Body of pancreas (tissue), 4 donors: ENCODE data around the gene PIP4P1. TPM values are rescaled to one million over a fixed set of nuclear protein-coding genes. Genes with fewer than 3 reads are reported as not detected.
"Not testable (repeated sequence)": the region's sequence is repeated elsewhere in the genome, so short reads cannot be mapped to it uniquely, and the experiment has no call there.

Experiments used
- ATAC-seq: fragments of 150-250 bp; one replicate; pipeline ENCODE4 v1.9.1; 2016
- DNase-seq, 4 donors: peaks; one replicate each; pipeline ENCODE4 v3.0.0-alpha.2; 2019
- H3K27ac ChIP-seq, 4 donors: fragments of 200-600 bp; sonication (generic); 1 replicate in 3 of 4; 2 replicates in 1 of 4; pipeline versions ENCODE4 v1.5.1 to v1.6.1; 2016 to 2019; ENCODE audit warnings: mild to moderate bottlenecking in 1 of 4, mixed read lengths in 1 of 4, moderate library complexity in 1 of 4
- H3K27me3 ChIP-seq, 2 donors: fragments of 200-600 bp; sonication (generic); one replicate each; pipeline ENCODE4 v1.6.0; 2016; ENCODE audit warnings: mild to moderate bottlenecking in 1 of 2
- H3K36me3 ChIP-seq, 2 donors: fragments of 200-600 bp; sonication (generic); replicated peaks in 1 of 2; 2 replicates each; pipeline ENCODE4 v1.5.1; 2016; ENCODE audit warnings: low read depth in 2 of 2; ENCODE audit not compliant: insufficient read depth in 1 of 2
- H3K4me1 ChIP-seq: fragments of 200-600 bp; sonication (generic); one replicate; pipeline ENCODE4 v1.6.0; 2016
- H3K4me3 ChIP-seq, 2 donors: fragments of 200-600 bp; sonication (generic); 1 replicate in 1 of 2; 2 replicates in 1 of 2; pipeline ENCODE4 v1.5.1; 2016 to 2019
- H3K9me3 ChIP-seq, 3 donors: fragments of 200-600 bp; sonication (generic); 1 replicate in 2 of 3; 2 replicates in 1 of 3; pipeline ENCODE4 v1.5.1; 2016
- CTCF ChIP-seq, 7 experiments: fragments of 450-650 bp in 4 of 7; fragments of 200-600 bp in 3 of 7; sonication (generic) in 3 of 7; IDR thresholded peaks; one replicate each; pipeline ENCODE4 v1.5.1; 2016 to 2019; ENCODE audit warnings: antibody characterized with exemption in 7 of 7
- POLR2A ChIP-seq, 3 donors: fragments of 450-650 bp; IDR thresholded peaks; one replicate each; pipeline ENCODE4 v1.6.1; 2016; ENCODE audit warnings: antibody characterized with exemption in 3 of 3, mild to moderate bottlenecking in 2 of 3
- WGBS, 2 donors: methylation state at CpG; one replicate each; pipeline ENCODE4 v1.1.5; 2017; 5-methylcytosine and 5-hydroxymethylcytosine counted together
- intact Hi-C: fragments of 100-400 bp; cut with DNase I; formaldehyde crosslinking; loops from one replicate; pipeline ENCODE4 v1.15.1; 2023
- total RNA-seq, 2 donors: library from RNA; depleted of rRNA; stranded (reverse); fragments of >200 nt; gene quantifications; one replicate each; pipeline ENCODE4 v1.1.0, GENCODE V29; 2016

Gene PIP4P1
- 10 to 100 TPM; 12.2 to 12.5 TPM for total RNA-seq

GRCh38 chr14:20461225-20462141 is at the start of gene PIP4P1:
TSS of gene PIP4P1 (minus strand) at chr14:20461434. CDS start at chr14:20461325, 109 bp downstream.
- ATAC-seq (peak; percentile 95), DNase-seq (peak; percentile 99 to 100 (median 99))
- Histone ChIP-seq H3K27ac (peak within 1 kb of the TSS; percentile 84 to 95 (median 88)), H3K4me1 (peaks cover 36% of the 10 kb centered on the region), H3K9me3 (no peaks in the 10 kb centered on the region), H3K4me3 (peak within 1 kb of the TSS; percentile 52 to 80), H3K36me3 (peaks cover 3 to 17% of the 10 kb centered on the region in 2 donors), H3K27me3 (no peaks in the 10 kb centered on the region)
- TF ChIP-seq CTCF (IDR thresholded peaks at IDR 0.05) = peak in 2 of 7 experiments; percentile 6 to 20
- TF ChIP-seq POLR2A (IDR thresholded peaks at IDR 0.05) = peak; percentile 74 to 84 (median 80)
- WGBS, 2 donors = 0% methylated on average over 12 to 64 of the region's 67 CpGs
- intact Hi-C loops = loop anchor here (10.0 kb wide), 1 partner anchor 143 kb away; no protein-coding TSS in a partner anchor

GRCh38 chr14:20508367-20508766 is 47.1 kb upstream of the PIP4P1 start:
- no peak for TF ChIP-seq POLR2A (IDR thresholded peaks at IDR 0.05)
- no peak for TF ChIP-seq CTCF (IDR thresholded peaks at IDR 0.05)
- ATAC-seq (no peak), DNase-seq (no peak)
- Histone ChIP-seq H3K4me3 (no peak overlapping the region), H3K9me3 (no peaks in the 10 kb centered on the region), H3K27me3 (no peaks in the 10 kb centered on the region), H3K4me1 (no peaks in the 10 kb centered on the region), H3K27ac (no peak overlapping the region), H3K36me3 (no peaks in the 10 kb centered on the region)
- intact Hi-C loops = no loop called here
- WGBS, 2 donors = 86 to 88% methylated on average over 8 of the region's 8 CpGs

- DNase-seq, intact Hi-C loops, H3K36me3 ChIP-seq, H3K27me3 ChIP-seq, ATAC-seq, H3K9me3 ChIP-seq, H3K4me3 ChIP-seq, H3K27ac ChIP-seq, H3K4me1 ChIP-seq: not testable (repeated sequence)
- 70 to 87% methylated on average over 3 of the region's 3 CpGs for WGBS, 2 donors
These were observed 46.3 kb upstream of the PIP4P1 start for GRCh38 chr14:20507537-20507936.

GRCh38 chr14:20506752-20507151 is 45.5 kb upstream of the PIP4P1 start:
- H3K9me3 ChIP-seq, H3K4me1 ChIP-seq, intact Hi-C loops, H3K27ac ChIP-seq, ATAC-seq, H3K27me3 ChIP-seq, DNase-seq, H3K36me3 ChIP-seq, H3K4me3 ChIP-seq: not testable (repeated sequence)
- no CpG with 5 or more reads among the region's 30 CpGs for WGBS, 2 donors

GRCh38 chr14:20506276-20506675 is 45.0 kb upstream of the PIP4P1 start:
- intact Hi-C loops, H3K4me1 ChIP-seq, H3K9me3 ChIP-seq, H3K36me3 ChIP-seq, ATAC-seq, H3K4me3 ChIP-seq, H3K27me3 ChIP-seq, H3K27ac ChIP-seq, DNase-seq: not testable (repeated sequence)
- WGBS, 2 donors = 100% methylated on average over 1 of the region's 30 CpGs; no CpG with 5 or more reads in 1 of the 2 donors

GRCh38 chr14:20503898-20504297 is 42.7 kb upstream of the PIP4P1 start:
- no peak for TF ChIP-seq CTCF (IDR thresholded peaks at IDR 0.05)
- no peak for TF ChIP-seq POLR2A (IDR thresholded peaks at IDR 0.05)
- no peak for DNase-seq
- Histone ChIP-seq H3K4me1 (no peaks in the 10 kb centered on the region), H3K4me3 (no peak overlapping the region), H3K36me3 (no peaks in the 10 kb centered on the region), H3K27ac (no peak overlapping the region), H3K9me3 (no peaks in the 10 kb centered on the region), H3K27me3 (no peaks in the 10 kb centered on the region)
- 26 to 45% methylated on average over 6 of the region's 6 CpGs for WGBS, 2 donors
- intact Hi-C loops = no loop called here
- no peak for ATAC-seq
